ENCODE measurements around the gene CHRNA9. TPM values are rescaled to one million over a fixed set of nuclear protein-coding genes. Genes with fewer than 3 reads are reported as not detected.

The CHRNA9 gene
- total RNA-seq, 1 donor from 2014 or later: 2.8 TPM

DNA sequence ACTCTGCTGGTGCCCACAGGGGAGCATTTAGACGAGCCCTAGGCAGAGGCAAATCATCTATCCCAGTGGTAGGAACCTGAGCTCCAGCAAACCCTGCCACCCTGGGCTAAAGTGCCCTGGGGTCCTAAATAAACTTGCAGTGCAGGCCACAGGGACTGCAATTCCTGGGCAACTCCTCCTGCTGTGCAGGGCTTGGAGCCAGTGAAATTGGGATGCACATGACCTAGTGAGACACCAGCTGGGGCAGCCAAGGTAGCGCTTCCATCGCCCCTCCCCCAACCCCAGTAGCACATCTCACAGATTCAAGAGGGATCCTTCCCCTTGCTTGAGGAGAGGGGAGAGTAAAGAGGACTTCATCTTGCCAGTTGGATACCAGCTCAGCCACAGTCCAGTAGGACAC is 44.1 kb downstream of the CHRNA9 start:
- no peaks in the 10 kb centered on the region for H3K36me3 ChIP-seq (ENCODE audit: insufficient read depth, low read length)
- H3K27me3 ChIP-seq (ENCODE audit: insufficient read depth, low read length): no peaks in the 10 kb centered on the region
- H3K4me1 Mint-ChIP-seq (ENCODE audit: low read depth, unreplicated experiment): no peaks in the 10 kb centered on the region
- H3K36me3 Mint-ChIP-seq (ENCODE audit: low read depth, unreplicated experiment): no peaks in the 10 kb centered on the region
- no peak overlapping the region for H3K4me3 Mint-ChIP-seq (ENCODE audit: unreplicated experiment)
- H4K20me1 ChIP-seq (ENCODE audit: insufficient read depth, low read length): no peaks in the 10 kb centered on the region
- DNase-seq (ENCODE audit: low read depth) (no peak), FAIRE-seq (no peak)
- H3K79me2 ChIP-seq (ENCODE audit: insufficient read depth, low read length): no peaks in the 10 kb centered on the region
- H3K4me2 ChIP-seq (ENCODE audit: low read length): no peak overlapping the region
- no peaks in the 10 kb centered on the region for H3K27me3 Mint-ChIP-seq (ENCODE audit: low read depth, unreplicated experiment)
- H3K9me3 ChIP-seq (ENCODE audit: insufficient read depth, low read depth, low read length): no peaks in the 10 kb centered on the region
- no peak overlapping the region for H3K4me3 ChIP-seq (ENCODE audit: insufficient read depth, low read depth, low read length)
- no peak overlapping the region for H2AFZ ChIP-seq (ENCODE audit: low read depth, low read length)
- no peak overlapping the region for H3K9ac ChIP-seq (ENCODE audit: low read length)
- no peak overlapping the region for H3K27ac Mint-ChIP-seq (ENCODE audit: unreplicated experiment)
- H3K27ac ChIP-seq (ENCODE audit: low read depth, low read length): no peak overlapping the region
- TF ChIP-seq, protein P1, sequence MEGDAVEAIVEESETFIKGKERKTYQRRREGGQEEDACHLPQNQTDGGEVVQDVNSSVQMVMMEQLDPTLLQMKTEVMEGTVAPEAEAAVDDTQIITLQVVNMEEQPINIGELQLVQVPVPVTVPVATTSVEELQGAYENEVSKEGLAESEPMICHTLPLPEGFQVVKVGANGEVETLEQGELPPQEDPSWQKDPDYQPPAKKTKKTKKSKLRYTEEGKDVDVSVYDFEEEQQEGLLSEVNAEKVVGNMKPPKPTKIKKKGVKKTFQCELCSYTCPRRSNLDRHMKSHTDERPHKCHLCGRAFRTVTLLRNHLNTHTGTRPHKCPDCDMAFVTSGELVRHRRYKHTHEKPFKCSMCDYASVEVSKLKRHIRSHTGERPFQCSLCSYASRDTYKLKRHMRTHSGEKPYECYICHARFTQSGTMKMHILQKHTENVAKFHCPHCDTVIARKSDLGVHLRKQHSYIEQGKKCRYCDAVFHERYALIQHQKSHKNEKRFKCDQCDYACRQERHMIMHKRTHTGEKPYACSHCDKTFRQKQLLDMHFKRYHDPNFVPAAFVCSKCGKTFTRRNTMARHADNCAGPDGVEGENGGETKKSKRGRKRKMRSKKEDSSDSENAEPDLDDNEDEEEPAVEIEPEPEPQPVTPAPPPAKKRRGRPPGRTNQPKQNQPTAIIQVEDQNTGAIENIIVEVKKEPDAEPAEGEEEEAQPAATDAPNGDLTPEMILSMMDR (IDR thresholded peaks at IDR 0.05; ENCODE audit: insufficient read depth, low read depth, low read length): no peak
- no peak for TF ChIP-seq EZH2 (IDR thresholded peaks at IDR 0.05; ENCODE audit: insufficient read depth, low read length)
- no peaks in the 10 kb centered on the region for H3K4me1 ChIP-seq (ENCODE audit: insufficient read depth, low read length)
- H3K9me3 Mint-ChIP-seq (ENCODE audit: unreplicated experiment): no peaks in the 10 kb centered on the region

DNA sequence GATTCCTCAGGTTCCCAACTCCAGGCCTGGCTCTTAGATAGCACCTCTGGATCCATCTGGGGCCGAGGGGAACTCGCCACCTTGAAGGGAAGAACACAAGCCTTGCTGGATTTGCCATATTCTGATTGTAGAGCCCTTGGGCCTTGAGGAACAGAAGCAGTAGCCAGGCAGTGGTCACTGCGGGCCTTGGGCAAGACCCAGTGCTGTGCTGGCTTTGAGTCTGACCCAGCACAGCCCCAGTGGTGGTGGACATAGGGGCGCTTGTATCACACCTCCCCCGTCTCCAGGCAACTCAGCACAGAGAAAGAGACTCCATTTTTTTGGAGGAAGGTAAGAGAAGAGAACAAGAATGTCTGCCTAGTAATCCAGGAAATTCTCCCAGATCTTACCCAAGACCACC is 45.5 kb downstream of the CHRNA9 start:
- H3K36me3 Mint-ChIP-seq (ENCODE audit: low read depth, unreplicated experiment): no peaks in the 10 kb centered on the region
- no peaks in the 10 kb centered on the region for H4K20me1 ChIP-seq (ENCODE audit: insufficient read depth, low read length)
- H3K9me3 Mint-ChIP-seq (ENCODE audit: unreplicated experiment): no peaks in the 10 kb centered on the region
- H3K27ac Mint-ChIP-seq (ENCODE audit: unreplicated experiment): no peak overlapping the region
- H3K79me2 ChIP-seq (ENCODE audit: insufficient read depth, low read length): no peaks in the 10 kb centered on the region
- H2AFZ ChIP-seq (ENCODE audit: low read depth, low read length): no peak overlapping the region
- H3K4me1 Mint-ChIP-seq (ENCODE audit: low read depth, unreplicated experiment): no peaks in the 10 kb centered on the region
- H3K9me3 ChIP-seq (ENCODE audit: insufficient read depth, low read depth, low read length): no peaks in the 10 kb centered on the region
- FAIRE-seq (no peak), DNase-seq (ENCODE audit: low read depth) (no peak)
- H3K27me3 Mint-ChIP-seq (ENCODE audit: low read depth, unreplicated experiment): peaks cover 2% of the 10 kb centered on the region
- no peak overlapping the region for H3K4me3 ChIP-seq (ENCODE audit: insufficient read depth, low read depth, low read length)
- no peaks in the 10 kb centered on the region for H3K4me1 ChIP-seq (ENCODE audit: insufficient read depth, low read length)
- no peaks in the 10 kb centered on the region for H3K36me3 ChIP-seq (ENCODE audit: insufficient read depth, low read length)
- H3K9ac ChIP-seq (ENCODE audit: low read length): no peak overlapping the region
- no peak overlapping the region for H3K4me2 ChIP-seq (ENCODE audit: low read length)
- H3K4me3 Mint-ChIP-seq (ENCODE audit: unreplicated experiment): no peak overlapping the region
- no peaks in the 10 kb centered on the region for H3K27me3 ChIP-seq (ENCODE audit: insufficient read depth, low read length)
- H3K27ac ChIP-seq (ENCODE audit: low read depth, low read length): no peak overlapping the region
- TF ChIP-seq EZH2 (IDR thresholded peaks at IDR 0.05; ENCODE audit: insufficient read depth, low read length): no peak
- TF ChIP-seq, protein P1 (IDR thresholded peaks at IDR 0.05; ENCODE audit: insufficient read depth, low read depth, low read length): no peak

DNA sequence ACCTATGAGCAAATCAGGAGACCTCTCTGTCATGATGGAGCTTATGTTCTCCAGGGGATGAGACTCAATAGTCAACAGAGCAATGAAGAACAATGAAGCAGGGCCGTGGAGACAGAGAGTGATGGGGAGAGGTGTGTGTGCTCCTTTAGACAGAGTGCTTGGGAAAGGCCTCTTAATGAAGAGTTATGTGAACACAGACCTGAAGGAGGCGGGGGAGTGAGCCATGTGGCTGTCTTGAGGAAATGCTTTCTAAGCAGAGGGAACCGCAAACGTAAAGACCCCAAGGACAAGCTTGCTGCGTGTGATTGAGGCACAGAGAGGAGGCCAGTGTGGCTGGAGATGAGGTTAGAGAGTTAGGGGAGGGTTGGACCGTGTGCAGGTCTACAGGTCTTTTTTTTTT is 53.1 kb downstream of the CHRNA9 start:
- FAIRE-seq: no peak
- no peak overlapping the region for H3K9ac ChIP-seq (ENCODE audit: low read length)
- H3K4me1 ChIP-seq (ENCODE audit: insufficient read depth, low read length): no peaks in the 10 kb centered on the region
- peak overlapping the region; percentile 31 for H2AFZ ChIP-seq (ENCODE audit: low read depth, low read length)
- no peak overlapping the region for H3K4me3 ChIP-seq (ENCODE audit: insufficient read depth, low read depth, low read length)
- peaks cover 5% of the 10 kb centered on the region for H3K27me3 Mint-ChIP-seq (ENCODE audit: low read depth, unreplicated experiment)
- no peak overlapping the region for H3K27ac ChIP-seq (ENCODE audit: low read depth, low read length)
- no peaks in the 10 kb centered on the region for H4K20me1 ChIP-seq (ENCODE audit: insufficient read depth, low read length)
- H3K4me3 Mint-ChIP-seq (ENCODE audit: unreplicated experiment): no peak overlapping the region
- no peak overlapping the region for H3K27ac Mint-ChIP-seq (ENCODE audit: unreplicated experiment)
- TF ChIP-seq EZH2 (IDR thresholded peaks at IDR 0.05; ENCODE audit: insufficient read depth, low read length): no peak
- TF ChIP-seq, protein P1 (IDR thresholded peaks at IDR 0.05; ENCODE audit: insufficient read depth, low read depth, low read length): no peak
- H3K9me3 ChIP-seq (ENCODE audit: insufficient read depth, low read depth, low read length): no peaks in the 10 kb centered on the region
- DNase-seq (ENCODE audit: low read depth): no peak
- no peak overlapping the region for H3K4me2 ChIP-seq (ENCODE audit: low read length)
- H3K27me3 ChIP-seq (ENCODE audit: insufficient read depth, low read length): no peaks in the 10 kb centered on the region
- no peaks in the 10 kb centered on the region for H3K36me3 ChIP-seq (ENCODE audit: insufficient read depth, low read length)
- H3K36me3 Mint-ChIP-seq (ENCODE audit: low read depth, unreplicated experiment): no peaks in the 10 kb centered on the region
- no peaks in the 10 kb centered on the region for H3K9me3 Mint-ChIP-seq (ENCODE audit: unreplicated experiment)
- no peaks in the 10 kb centered on the region for H3K79me2 ChIP-seq (ENCODE audit: insufficient read depth, low read length)
- H3K4me1 Mint-ChIP-seq (ENCODE audit: low read depth, unreplicated experiment): no peaks in the 10 kb centered on the region

Measured in astrocyte (in vitro differentiated cells and primary cell).